SHP77 treated with DMSO at 0.1 percent for 48 hours (cell line): ENCODE data around the gene GRP.

ENCODE experiments used
- DNase-seq: peaks from one replicate; lab custom pipeline; 2025; lab: John Stamatoyannopoulos, UW

GRP gene

GRCh38 chr18:59268127-59268720 lies 48.3 kb downstream of the GRP start:
- DNase-seq: no peak

- DNase-seq: peak; percentile 56
Observed at GRCh38 chr18:59268721-59269562, 49.0 kb downstream of the GRP start.

DNA sequence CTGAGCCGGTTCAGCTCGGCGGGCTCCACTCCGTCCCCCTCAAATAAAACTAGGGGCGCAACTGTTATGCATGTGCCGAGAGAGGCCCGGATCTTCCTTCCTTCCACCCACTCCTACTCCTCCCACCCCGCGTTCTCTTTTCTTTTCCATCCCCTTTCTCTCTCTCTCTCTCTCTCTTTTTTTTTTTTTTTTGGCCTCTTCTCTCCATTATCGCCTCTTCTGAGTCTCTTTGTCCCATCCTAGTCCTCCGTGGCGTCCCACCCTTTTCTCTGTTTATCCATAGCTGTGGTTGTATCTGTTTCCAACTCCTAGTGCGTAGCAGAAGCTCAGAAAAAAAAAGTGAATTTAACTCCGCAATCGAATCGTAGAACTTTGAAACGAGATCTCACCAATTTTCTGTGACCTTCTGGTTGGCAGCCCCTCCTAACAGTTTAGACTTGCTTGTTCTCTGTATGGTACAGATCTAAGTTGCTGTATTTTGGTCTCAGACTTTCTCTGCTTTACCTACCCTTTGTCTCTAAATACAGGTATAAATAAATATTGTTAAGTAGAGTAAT lies 49.7 kb downstream of the GRP start:
- DNase-seq: no peak

DNA sequence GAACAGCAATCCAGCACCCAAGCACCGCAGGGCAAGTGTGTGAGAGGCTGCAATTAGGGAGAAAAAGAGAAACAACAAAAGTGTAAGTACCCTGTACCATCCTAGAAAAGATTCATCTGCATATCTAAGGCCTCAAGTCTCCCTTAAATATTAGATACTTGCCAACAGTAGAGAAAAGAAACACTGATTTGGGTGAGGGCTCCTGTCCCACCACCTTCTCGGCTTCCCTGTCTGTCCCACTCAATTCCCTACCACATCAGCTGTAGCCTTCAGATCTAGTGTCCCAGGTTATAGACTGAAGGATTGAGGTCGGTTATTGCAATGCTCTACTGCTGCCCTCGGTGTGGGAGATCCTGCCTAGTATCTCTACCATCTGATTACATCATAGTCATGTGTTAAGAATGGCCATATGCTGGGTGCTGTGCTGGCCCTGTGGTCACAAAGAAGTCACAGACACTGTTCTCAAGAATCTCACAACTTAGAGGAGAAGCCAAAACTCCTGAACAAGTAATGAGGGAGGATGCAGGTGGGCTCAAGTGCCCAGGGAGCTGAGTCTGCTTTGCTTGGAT lies 50.8 kb downstream of the GRP start:
- DNase-seq: no peak

DNA sequence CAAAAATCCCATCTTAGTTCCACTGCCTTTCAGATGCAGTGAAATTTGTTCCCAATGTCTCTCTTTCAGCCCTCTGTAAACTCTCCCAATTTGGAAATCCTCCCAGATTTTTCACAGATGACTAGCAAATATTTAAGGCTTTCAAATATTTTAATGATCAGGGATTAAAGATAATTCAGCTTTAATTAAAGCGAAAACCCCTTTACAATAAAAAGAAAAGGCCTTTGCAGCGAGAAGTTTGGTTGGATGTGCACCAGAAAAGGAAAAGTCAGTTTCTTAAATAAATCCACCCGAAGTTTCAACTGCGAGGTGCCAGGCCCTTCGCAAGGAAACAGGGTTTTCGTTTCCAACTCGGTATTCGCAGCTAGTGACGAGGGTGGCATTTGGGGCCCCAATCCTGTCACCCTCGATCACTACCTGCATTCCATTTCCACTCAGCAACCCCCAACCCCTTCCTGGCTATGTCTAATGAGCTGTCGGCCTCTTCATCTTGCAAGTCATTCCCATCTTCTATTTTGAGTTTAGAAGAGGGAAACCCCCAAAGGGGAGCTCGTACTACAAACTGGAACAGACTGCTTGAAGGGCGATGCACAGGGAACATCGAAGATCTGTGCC lies 51.8 kb downstream of the GRP start:
- no peak for DNase-seq

- no peak for DNase-seq
Observed at GRCh38 chr18:59272221-59272888, 52.4 kb downstream of the GRP start.

GRCh38 chr18:59272891-59273758 lies 53.2 kb downstream of the GRP start, which contains the start of gene RAX:
Gene RAX, minus strand, starts transcription at chr18:59273454. Its CDS starts 248 bp downstream, at chr18:59273206.
- DNase-seq: no peak

DNA sequence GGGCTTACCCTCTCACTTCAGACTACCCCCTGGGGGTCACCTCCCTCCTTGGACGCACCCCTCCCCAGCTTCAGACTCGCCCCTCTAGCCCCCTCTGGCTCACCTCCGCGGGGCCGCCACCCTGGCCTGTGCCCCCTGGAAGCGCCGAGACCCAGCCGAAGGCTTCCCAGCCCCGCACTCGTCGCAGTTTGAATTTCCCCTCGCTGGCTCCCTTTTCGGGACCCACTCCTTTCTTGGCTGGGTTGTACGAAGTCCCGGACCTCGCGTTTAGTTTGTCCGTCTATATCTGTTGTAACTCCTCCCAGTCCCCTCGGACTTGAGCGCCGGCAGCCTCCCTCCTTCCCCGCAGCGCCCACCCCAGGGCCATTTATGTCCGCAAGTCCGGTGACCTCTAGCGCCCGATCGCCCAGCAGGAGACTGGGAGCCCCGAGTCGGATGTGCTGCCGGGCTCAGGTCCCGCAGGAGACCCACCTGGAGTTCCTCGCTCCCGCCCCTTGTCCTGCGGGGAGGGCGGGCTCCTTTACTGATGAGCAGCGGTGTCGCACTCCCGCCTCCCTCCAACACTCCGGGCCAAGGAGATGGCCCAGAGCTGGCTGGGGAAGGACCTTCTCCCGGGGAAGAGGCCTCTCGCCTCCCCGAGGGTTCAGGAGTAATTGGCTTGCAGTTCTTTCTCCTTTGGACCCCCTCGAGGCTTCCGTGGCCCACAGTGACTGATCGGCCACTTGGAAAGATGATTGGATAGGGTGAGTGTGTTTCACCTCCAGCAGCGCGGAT lies 54.0 kb downstream of the GRP start:
- no peak for DNase-seq

DNA sequence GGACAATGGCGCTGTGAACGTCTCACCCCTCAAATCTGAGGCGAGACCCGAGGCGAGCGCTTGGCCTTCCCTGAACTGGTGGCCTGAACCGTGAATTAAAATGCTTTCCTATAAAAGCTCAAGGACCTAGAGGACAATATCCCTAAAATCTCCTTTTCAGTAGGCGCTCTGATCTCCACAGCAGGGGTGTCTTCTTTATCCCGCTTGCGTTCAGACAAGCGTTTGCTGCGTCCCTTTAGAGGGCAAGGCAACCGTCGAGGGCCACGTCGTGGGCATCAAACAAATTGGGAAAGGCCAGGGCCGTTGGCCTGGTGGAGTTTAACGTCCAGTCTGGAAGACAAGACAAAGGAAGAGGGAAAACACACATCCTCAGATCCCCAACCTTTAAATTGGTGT lies 54.6 kb downstream of the GRP start:
- no peak for DNase-seq

GRCh38 chr18:59275406-59275949 lies 55.5 kb downstream of the GRP start:
- DNase-seq: no peak

DNA sequence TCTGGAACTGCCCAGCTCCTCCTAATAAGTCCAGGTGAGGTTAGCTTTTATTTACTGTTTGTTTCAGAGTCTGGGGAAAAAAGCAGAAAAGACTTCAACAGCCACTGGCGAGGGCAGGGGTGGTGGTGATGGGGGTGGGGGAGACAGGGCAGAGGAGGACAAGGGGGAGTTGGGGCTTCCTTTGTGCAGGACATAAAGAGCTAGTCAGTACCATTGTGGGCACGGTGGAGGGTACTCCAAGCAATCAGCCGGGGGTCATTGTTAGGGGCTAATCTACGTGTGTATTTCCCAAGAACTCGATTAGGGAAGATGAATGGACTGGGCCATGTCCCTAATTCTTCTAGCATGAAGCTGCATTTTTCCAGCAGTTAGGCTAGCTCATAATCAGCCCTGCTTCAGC lies 56.1 kb downstream of the GRP start:
- DNase-seq: no peak

DNA sequence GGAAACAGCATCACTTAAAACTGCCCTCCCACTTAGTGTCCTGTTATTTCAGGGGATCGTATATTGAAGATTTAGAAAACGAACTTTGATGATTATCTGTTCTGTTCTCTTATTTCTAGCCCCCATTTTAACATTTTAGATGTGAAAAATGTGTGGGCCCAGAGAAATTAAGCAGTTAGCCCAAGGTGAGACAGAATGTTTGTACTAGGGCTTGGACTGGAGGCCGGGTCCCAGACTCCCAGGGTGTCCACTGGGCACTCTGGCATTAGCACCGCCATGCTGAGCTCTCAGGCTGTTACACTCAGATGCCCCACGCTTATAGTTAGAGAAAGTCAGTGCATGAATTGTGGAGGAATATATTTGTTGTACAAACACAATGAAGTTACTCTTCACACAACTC lies 58.8 kb downstream of the GRP start:
- DNase-seq: no peak

DNA sequence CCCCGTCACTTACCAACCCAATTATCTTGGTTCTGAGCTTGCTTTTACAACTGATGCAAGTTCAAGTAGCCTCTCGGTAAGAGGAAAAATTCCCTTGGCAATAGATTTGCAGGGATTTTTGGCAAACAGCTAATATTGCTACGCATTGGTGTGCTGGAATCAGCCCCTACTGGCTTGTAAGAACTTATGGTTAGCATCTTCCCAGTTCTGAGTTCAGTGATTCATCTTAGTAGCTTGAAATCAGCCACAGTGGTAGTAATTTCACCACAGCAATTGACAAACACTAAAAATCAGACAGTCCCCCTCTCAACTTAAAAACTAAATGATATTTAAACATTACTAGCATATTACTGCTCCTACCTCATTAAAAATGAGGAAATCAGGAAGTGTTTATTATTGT lies 59.2 kb downstream of the GRP start:
- no peak for DNase-seq

GRCh38 chr18:59279722-59280121 lies 59.8 kb downstream of the GRP start:
- no peak for DNase-seq
